Sigmoid colon (tissue), 7 donors: Measurements from ENCODE around the gene MED13L. TPM values are rescaled to one million over a fixed set of nuclear protein-coding genes. Genes with fewer than 3 reads are reported as not detected.

ENCODE experiments used
- DNase-seq: peaks from one replicate; pipeline ENCODE4 v3.0.0-alpha.2; 2019
- H3K27ac ChIP-seq, 4 donors: fragments of 200-600 bp; sonication (generic); one replicate each; pipeline ENCODE4 v1.5.1; 2016 to 2019; ENCODE audit warnings: mild to moderate bottlenecking in 1 of 4
- H3K27me3 ChIP-seq, 3 donors: fragments of 200-600 bp; sonication (generic); one replicate each; pipeline ENCODE4 v1.5.1; 2019; ENCODE audit warnings: mild to moderate bottlenecking in 1 of 3
- H3K36me3 ChIP-seq, 4 donors: fragments of 200-600 bp; sonication (generic); one replicate each; pipeline ENCODE4 v1.5.1; 2016 to 2019
- H3K4me1 ChIP-seq, 4 donors: fragments of 200-600 bp; sonication (generic); one replicate each; pipeline ENCODE4 v1.5.1; 2017 to 2019
- H3K4me3 ChIP-seq, 4 donors: fragments of 200-600 bp; sonication (generic); one replicate each; pipeline ENCODE4 v1.5.1; 2017 to 2019; ENCODE audit warnings: mild to moderate bottlenecking in 2 of 4, moderate library complexity in 1 of 4
- H3K9me3 ChIP-seq, 4 donors: fragments of 200-600 bp in 3 of 4; sonication (generic) in 3 of 4; one replicate each; pipeline versions ENCODE4 v1.5.1 to v1.6.1; 2013 to 2019
- EP300 ChIP-seq, 4 donors: sonication (generic); formaldehyde crosslinking; IDR thresholded peaks; one replicate each; pipeline ENCODE4 v1.6.1; 2017; ENCODE audit warnings: antibody characterized with exemption in 4 of 4
- POLR2A ChIP-seq, 2 donors: fragments of 450-650 bp; IDR thresholded peaks; one replicate each; pipeline ENCODE4 v1.6.1; 2016; ENCODE audit warnings: antibody characterized with exemption in 2 of 2, mild to moderate bottlenecking in 2 of 2, moderate library complexity in 2 of 2
- POLR2AphosphoS5 ChIP-seq, 4 donors: sonication (generic); formaldehyde crosslinking; IDR thresholded peaks; one replicate each; pipeline ENCODE4 v1.6.1; 2017; ENCODE audit warnings: antibody characterized with exemption in 4 of 4
- WGBS, 2 donors: extraction: QIAGEN DNeasy Blood & Tissue Kit; methylation state at CpG; one replicate each; pipeline ENCODE4 v1.1.7; 2013; 5-methylcytosine and 5-hydroxymethylcytosine counted together
- intact Hi-C: fragments of 100-400 bp; cut with DNase I; formaldehyde crosslinking; loops from one replicate; pipeline ENCODE4 v1.15.1; 2023
- polyA plus RNA-seq, 3 donors: library from polyadenylated mRNA; stranded (reverse); fragments of 200-250 nt; gene quantifications; one replicate each; pipeline ENCODE4 v1.2.3, GENCODE V29; 2013
- total RNA-seq, 4 donors: library from RNA; depleted of rRNA; stranded (reverse); fragments of >200 nt; gene quantifications; one replicate each; pipeline ENCODE4 v1.1.0, GENCODE V29; 2016
- TF ChIP-seq, protein P1 (sequence below), 4 experiments: fragments of 450-650 bp in 3 of 4; fragments of 200-600 bp in 1 of 4; IDR thresholded peaks; one replicate each; pipeline ENCODE4 v1.5.1; 2016 to 2019; ENCODE audit warnings: antibody characterized with exemption in 4 of 4, mild to moderate bottlenecking in 3 of 4, moderate library complexity in 2 of 4
- donor health status: healthy with polysubstance abuse.
- donor health status: Bipolar disorder and iron deficiency.
- donor health status: healthy.

MED13L gene
- total and polyA plus RNA-seq, 7 donors, result 12.5 to 246 (median 151) TPM

DNA sequence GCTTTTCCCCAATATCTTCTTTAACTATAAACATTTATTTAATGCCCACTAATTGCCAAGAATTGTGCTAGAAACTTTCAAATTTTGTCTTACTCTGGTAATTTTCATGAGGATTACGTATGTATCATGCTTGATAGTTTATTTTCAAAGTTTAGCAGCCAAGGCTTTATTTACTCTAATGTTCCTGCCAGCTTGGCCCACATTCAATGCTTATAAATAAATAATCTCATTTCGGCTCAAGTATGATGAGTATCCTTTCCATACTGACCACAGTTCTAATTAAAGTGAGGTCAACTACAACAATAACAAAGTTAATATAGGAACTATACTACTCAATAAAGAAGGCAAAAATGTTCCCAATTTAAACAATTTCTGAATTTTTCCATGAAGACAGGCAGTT, 259.2 kb downstream of the MED13L start:
- WGBS, 2 donors, result 68 to 70% methylated on average over 2 of the region's 2 CpGs
- Histone ChIP-seq H3K27me3 (no peaks in the 10 kb centered on the region), H3K27ac (no peak overlapping the region), H3K36me3 (peaks cover 0 to 34% (median 4%) of the 10 kb centered on the region in 4 donors), H3K9me3 (no peaks in the 10 kb centered on the region), H3K4me1 (peaks cover 0 to 16% (median 4%) of the 10 kb centered on the region in 4 donors), H3K4me3 (no peak overlapping the region)
- intact Hi-C loops, result no loop called here
- TF ChIP-seq POLR2AphosphoS5 (IDR thresholded peaks at IDR 0.05), result no peak
- no peak for TF ChIP-seq EP300 (IDR thresholded peaks at IDR 0.05)
- TF ChIP-seq, protein P1, sequence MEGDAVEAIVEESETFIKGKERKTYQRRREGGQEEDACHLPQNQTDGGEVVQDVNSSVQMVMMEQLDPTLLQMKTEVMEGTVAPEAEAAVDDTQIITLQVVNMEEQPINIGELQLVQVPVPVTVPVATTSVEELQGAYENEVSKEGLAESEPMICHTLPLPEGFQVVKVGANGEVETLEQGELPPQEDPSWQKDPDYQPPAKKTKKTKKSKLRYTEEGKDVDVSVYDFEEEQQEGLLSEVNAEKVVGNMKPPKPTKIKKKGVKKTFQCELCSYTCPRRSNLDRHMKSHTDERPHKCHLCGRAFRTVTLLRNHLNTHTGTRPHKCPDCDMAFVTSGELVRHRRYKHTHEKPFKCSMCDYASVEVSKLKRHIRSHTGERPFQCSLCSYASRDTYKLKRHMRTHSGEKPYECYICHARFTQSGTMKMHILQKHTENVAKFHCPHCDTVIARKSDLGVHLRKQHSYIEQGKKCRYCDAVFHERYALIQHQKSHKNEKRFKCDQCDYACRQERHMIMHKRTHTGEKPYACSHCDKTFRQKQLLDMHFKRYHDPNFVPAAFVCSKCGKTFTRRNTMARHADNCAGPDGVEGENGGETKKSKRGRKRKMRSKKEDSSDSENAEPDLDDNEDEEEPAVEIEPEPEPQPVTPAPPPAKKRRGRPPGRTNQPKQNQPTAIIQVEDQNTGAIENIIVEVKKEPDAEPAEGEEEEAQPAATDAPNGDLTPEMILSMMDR (IDR thresholded peaks at IDR 0.05), result no peak
- no peak for TF ChIP-seq POLR2A (IDR thresholded peaks at IDR 0.05)
- DNase-seq, result no peak

DNA sequence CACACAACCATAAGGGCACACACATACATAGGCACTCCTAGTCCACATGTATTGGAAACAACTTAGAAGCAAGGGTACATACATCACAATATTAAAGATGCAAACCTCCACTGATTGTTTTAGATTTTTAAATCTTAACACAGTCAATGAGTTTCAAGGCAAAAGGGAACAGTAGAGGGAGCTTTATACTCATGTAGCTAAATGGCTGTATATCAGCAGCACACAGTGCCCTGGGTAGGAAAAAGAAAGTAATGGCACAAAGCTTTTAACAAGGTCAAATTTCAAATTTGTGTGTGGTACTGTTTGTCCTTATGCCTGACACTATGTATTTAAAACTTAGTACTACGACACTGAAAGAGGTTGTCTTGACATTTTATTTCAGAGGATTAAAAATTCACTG, 262.0 kb downstream of the MED13L start:
- 23 to 59% methylated on average over 1 of the region's 1 CpG for WGBS, 2 donors
- Histone ChIP-seq H3K9me3 (no peaks in the 10 kb centered on the region), H3K27me3 (no peaks in the 10 kb centered on the region), H3K4me1 (peaks cover 0 to 16% (median 4%) of the 10 kb centered on the region in 4 donors), H3K27ac (no peak overlapping the region), H3K4me3 (no peak overlapping the region), H3K36me3 (peaks cover 0 to 57% (median 10%) of the 10 kb centered on the region in 4 donors)
- DNase-seq, result no peak
- intact Hi-C loops, result loop anchor here (1.0 kb wide), 1 partner anchor 221 kb away; no protein-coding TSS in a partner anchor
- TF ChIP-seq, protein P1 (IDR thresholded peaks at IDR 0.05), result peak; percentile 18 to 60 (median 48)
- TF ChIP-seq EP300 (IDR thresholded peaks at IDR 0.05), result no peak
- no peak for TF ChIP-seq POLR2A (IDR thresholded peaks at IDR 0.05)
- TF ChIP-seq POLR2AphosphoS5 (IDR thresholded peaks at IDR 0.05), result peak in 1 of 4 donors; percentile 29

DNA sequence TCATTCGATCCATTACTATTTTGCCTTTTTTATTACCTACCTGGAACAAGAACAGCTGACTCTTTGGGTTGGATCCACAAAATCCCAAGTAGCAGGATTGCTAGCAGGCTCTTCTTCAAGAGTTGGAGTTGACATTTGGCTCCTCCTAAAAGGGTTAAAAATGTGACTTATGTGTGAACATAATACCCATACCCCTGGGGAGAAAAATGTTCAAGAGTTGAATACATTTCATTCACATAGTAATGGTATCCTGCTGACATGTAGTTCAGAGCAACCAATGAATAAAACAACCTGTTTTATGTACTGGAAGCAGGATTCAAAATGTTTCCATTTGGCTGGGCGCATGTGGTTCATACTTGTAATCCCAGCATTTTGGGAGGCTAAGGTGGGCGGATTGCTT, 264.7 kb downstream of the MED13L start:
- H3K27me3 ChIP-seq, result no peaks in the 10 kb centered on the region
- H3K4me1 ChIP-seq, result peaks cover 0 to 16% (median 4%) of the 10 kb centered on the region in 4 donors
- no peak for TF ChIP-seq POLR2AphosphoS5 (IDR thresholded peaks at IDR 0.05)
- no peak for TF ChIP-seq EP300 (IDR thresholded peaks at IDR 0.05)
- TF ChIP-seq POLR2A (IDR thresholded peaks at IDR 0.05), result no peak
- TF ChIP-seq, protein P1 (IDR thresholded peaks at IDR 0.05), result no peak
- DNase-seq, result no peak
- H3K4me3 ChIP-seq, result no peak overlapping the region
- no peak overlapping the region for H3K27ac ChIP-seq
- peaks cover 8 to 58% (median 21%) of the 10 kb centered on the region in 4 donors for H3K36me3 ChIP-seq
- no peaks in the 10 kb centered on the region for H3K9me3 ChIP-seq
- intact Hi-C loops, result no loop called here
- WGBS, 2 donors, result 97% methylated on average over 3 of the region's 3 CpGs

DNA sequence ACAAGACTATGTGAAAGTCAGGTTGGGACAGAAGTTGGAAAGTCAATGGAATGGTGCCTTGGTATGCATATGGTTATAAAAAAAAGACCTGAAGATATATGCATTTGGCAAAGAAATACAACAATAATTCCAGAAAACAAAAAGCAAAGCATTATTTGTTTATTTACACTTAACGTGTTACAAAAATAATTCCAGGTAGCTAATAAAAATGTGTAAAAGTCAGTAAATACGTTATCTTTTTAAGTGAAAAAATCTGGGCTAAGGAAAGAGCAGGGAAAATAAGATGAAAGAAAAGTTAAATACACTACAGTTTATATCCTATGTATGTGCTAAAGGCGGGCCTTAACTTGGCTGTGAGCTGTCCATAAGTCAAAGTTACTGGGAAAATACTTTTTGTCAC, 266.3 kb downstream of the MED13L start:
- Histone ChIP-seq H3K36me3 (peaks cover 8 to 73% (median 29%) of the 10 kb centered on the region in 4 donors), H3K4me1 (peaks cover 0 to 16% (median 4%) of the 10 kb centered on the region in 4 donors), H3K4me3 (no peak overlapping the region), H3K9me3 (no peaks in the 10 kb centered on the region), H3K27ac (no peak overlapping the region), H3K27me3 (no peaks in the 10 kb centered on the region)
- 94 to 96% methylated on average over 3 of the region's 3 CpGs for WGBS, 2 donors
- intact Hi-C loops, result no loop called here
- DNase-seq, result no peak
- TF ChIP-seq POLR2A (IDR thresholded peaks at IDR 0.05), result no peak
- TF ChIP-seq, protein P1 (IDR thresholded peaks at IDR 0.05), result no peak

DNA sequence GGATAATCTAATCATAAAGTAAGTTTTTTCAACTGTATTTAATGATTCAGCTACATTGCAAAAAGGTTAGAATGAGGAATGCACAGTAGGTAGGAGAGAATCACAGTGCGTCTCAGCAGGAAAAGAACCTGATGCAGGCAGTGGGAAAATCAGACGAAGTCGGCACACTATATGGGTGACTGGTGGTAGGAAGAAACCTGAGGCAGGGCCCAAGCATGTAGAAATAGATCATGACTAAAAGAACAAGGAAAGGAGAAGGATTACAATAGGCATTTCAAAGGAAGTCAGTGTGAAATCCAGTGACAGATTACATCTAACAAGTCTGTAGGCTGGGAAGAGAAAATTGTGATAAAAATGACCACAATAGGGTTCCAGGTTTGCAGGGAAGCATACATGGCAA, 267.0 kb downstream of the MED13L start:
- H3K27me3 ChIP-seq, result no peaks in the 10 kb centered on the region
- 97 to 99% methylated on average over 3 of the region's 3 CpGs for WGBS, 2 donors
- TF ChIP-seq EP300 (IDR thresholded peaks at IDR 0.05) (no peak), POLR2AphosphoS5 (IDR thresholded peaks at IDR 0.05) (no peak), POLR2A (IDR thresholded peaks at IDR 0.05) (no peak)
- TF ChIP-seq, protein P1 (IDR thresholded peaks at IDR 0.05), result no peak
- H3K27ac ChIP-seq, result no peak overlapping the region
- no peak for DNase-seq
- H3K4me3 ChIP-seq, result no peak overlapping the region
- H3K4me1 ChIP-seq, result peaks cover 0 to 9% (median 4%) of the 10 kb centered on the region in 4 donors
- no peaks in the 10 kb centered on the region for H3K9me3 ChIP-seq
- intact Hi-C loops, result no loop called here
- H3K36me3 ChIP-seq, result peaks cover 8 to 81% (median 30%) of the 10 kb centered on the region in 4 donors
